NT2/D1 (cell line): ENCODE data around the gene LILRA6.
"Not testable (repeated sequence)": the region's sequence is repeated elsewhere in the genome, so short reads cannot be mapped to it uniquely, and the experiment has no call there.

ENCODE experiments used
- DNase-seq: peaks from one replicate; pipeline ENCODE4 v3.0.0-alpha.2; 2011; ENCODE audit warnings: low read depth, low spot score
- H3K27me3 ChIP-seq: 2 replicates; pipeline ENCODE4 v1.6.0; 2011; ENCODE audit warnings: mild to moderate bottlenecking; ENCODE audit not compliant: insufficient read length, insufficient read depth
- H3K36me3 ChIP-seq: 2 replicates; pipeline ENCODE4 v1.6.1; 2011; ENCODE audit warnings: mild to moderate bottlenecking, low read length, mixed read lengths; ENCODE audit not compliant: insufficient read depth, insufficient read length
- H3K4me1 ChIP-seq: 2 replicates; pipeline ENCODE4 v1.5.1; 2011; ENCODE audit not compliant: insufficient read depth, insufficient read length
- H3K4me3 ChIP-seq: 2 replicates; pipeline ENCODE4 v1.5.1; 2011; ENCODE audit warnings: low read depth; ENCODE audit not compliant: insufficient read length
- H3K9ac ChIP-seq: 2 replicates; pipeline ENCODE4 v1.6.0; 2011; ENCODE audit warnings: low read depth; ENCODE audit not compliant: insufficient read length
- H3K9me3 ChIP-seq: 2 replicates; pipeline ENCODE4 v1.5.1; 2011; ENCODE audit warnings: mild to moderate bottlenecking, low read length; ENCODE audit not compliant: insufficient read depth
- SUZ12 ChIP-seq: IDR thresholded peaks from 2 replicates; pipeline ENCODE4 v1.6.1; 2011; ENCODE audit not compliant: insufficient read length, insufficient read depth; ENCODE audit errors: extremely low read depth
- YY1 ChIP-seq: IDR thresholded peaks from 2 replicates; pipeline ENCODE4 v1.6.1; 2011; ENCODE audit not compliant: insufficient read length, insufficient read depth
- ZNF274 ChIP-seq: IDR thresholded peaks from 2 replicates; pipeline ENCODE4 v1.6.1; 2011; ENCODE audit warnings: mild to moderate bottlenecking, low read depth, low read length

LILRA6 gene

GRCh38 chr19:54279406-54279962 is 36.9 kb upstream of the LILRA6 start:
- Histone ChIP-seq H3K9ac (no peak overlapping the region), H3K4me3 (no peak overlapping the region), H3K9me3 (no peaks in the 10 kb centered on the region), H3K27me3 (peaks cover 8% of the 10 kb centered on the region), H3K4me1 (no peaks in the 10 kb centered on the region), H3K36me3 (no peaks in the 10 kb centered on the region)
- no peak for DNase-seq
- TF ChIP-seq SUZ12, result no peak
- no peak for TF ChIP-seq ZNF274
- TF ChIP-seq YY1, result no peak

DNA sequence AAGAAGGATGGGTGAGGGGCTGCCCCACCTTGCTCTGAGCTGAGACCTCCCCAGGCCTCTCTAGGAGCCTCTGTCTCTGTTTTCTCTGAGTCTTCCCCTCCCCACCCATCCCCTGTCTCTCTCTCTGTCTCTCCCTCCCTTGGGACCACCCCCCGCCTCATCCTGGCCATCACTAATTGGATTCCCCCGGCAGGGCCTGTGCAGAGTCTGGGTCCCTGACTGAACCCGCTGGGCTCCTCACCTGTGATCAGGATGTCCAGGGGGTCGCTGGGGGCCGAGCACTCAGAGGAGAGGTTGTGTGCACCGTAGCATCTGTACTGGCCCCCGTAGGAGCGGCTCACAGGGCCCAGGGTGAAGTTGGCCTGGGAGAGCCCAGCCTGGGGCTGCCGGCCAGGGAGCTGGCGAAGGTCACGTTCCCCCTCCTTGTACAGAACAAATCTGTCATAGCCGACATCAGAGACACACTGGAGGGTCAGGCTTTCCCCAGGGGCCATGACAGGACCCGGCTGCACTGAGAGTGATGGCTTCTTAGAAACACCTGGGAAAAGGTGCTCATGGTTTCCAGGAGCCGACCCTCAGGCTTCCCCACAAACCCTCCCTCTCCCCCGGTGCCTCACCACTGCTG is 36.1 kb upstream of the LILRA6 start:
- H3K4me1 ChIP-seq, H3K9me3 ChIP-seq, H3K4me3 ChIP-seq, H3K9ac ChIP-seq, DNase-seq, H3K36me3 ChIP-seq, H3K27me3 ChIP-seq: not testable (repeated sequence)

DNA sequence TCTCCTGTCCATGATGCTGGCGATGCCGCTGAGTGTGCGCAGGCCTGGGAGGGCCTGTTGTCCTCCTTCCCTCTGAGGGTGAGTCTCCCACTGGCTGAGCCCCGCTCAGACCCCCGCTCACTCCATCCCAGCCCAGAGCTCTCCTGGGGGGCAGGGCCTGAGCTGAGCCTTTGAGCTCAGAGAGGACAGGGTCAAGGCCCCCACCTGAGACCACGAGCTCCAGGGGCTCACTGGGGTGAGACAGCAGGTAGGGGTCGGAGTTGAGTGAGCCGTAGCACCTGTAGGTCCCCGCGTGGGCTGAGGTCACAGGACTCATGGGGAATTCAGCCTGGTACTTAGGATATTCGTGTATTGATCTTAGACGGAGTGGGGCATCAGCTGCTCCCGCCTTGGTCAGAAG is 35.5 kb upstream of the LILRA6 start:
- H3K4me3 ChIP-seq, H3K27me3 ChIP-seq: not testable (repeated sequence)

GRCh38 chr19:54277111-54277615 is 34.6 kb upstream of the LILRA6 start:
- H3K4me1 ChIP-seq, H3K36me3 ChIP-seq, H3K9me3 ChIP-seq, H3K9ac ChIP-seq, H3K27me3 ChIP-seq, H3K4me3 ChIP-seq, DNase-seq: not testable (repeated sequence)

More for the DNA sequence above, 35.5 kb upstream of the LILRA6 start:
- not testable (repeated sequence) for H3K4me1 ChIP-seq, H3K36me3 ChIP-seq, H3K9ac ChIP-seq, H3K9me3 ChIP-seq, DNase-seq

DNA sequence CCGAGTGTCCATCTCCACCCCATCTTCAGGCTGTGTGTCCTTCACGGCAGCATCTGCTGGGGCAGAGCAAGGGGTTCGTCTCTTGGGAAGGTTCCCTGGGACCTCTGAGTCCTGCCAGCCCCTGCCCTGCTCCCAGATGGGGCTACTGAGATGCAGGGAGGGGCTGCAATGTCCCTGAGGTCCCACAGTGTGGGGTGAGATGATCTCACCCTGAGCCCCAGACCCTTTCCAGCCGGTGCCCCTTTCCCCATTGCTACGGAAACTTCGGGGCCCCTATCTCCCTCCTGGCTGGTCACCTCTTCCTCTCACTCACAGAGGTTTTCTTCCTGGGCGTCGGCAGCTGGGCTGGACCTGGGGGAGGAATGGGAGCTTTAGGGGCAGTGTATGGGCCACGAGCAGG is 33.4 kb upstream of the LILRA6 start:
- Histone ChIP-seq H3K9me3 (no peaks in the 10 kb centered on the region), H3K9ac (no peak overlapping the region), H3K4me3 (no peak overlapping the region), H3K27me3 (no peaks in the 10 kb centered on the region), H3K4me1 (no peaks in the 10 kb centered on the region), H3K36me3 (no peaks in the 10 kb centered on the region)
- DNase-seq, result no peak
- TF ChIP-seq SUZ12 (no peak), YY1 (no peak), ZNF274 (no peak)

GRCh38 chr19:54274516-54274915 is 31.9 kb upstream of the LILRA6 start:
- H3K9me3 ChIP-seq, DNase-seq, H3K4me3 ChIP-seq, H3K4me1 ChIP-seq, H3K36me3 ChIP-seq, H3K9ac ChIP-seq, H3K27me3 ChIP-seq: not testable (repeated sequence)

- Histone ChIP-seq H3K4me1 (no peaks in the 10 kb centered on the region), H3K9me3 (no peaks in the 10 kb centered on the region), H3K27me3 (no peaks in the 10 kb centered on the region), H3K9ac (no peak overlapping the region), H3K36me3 (no peaks in the 10 kb centered on the region), H3K4me3 (no peak overlapping the region)
- TF ChIP-seq ZNF274 (no peak), SUZ12 (no peak), YY1 (no peak)
- no peak for DNase-seq
Observed at GRCh38 chr19:54273821-54274220, 31.2 kb upstream of the LILRA6 start.

DNA sequence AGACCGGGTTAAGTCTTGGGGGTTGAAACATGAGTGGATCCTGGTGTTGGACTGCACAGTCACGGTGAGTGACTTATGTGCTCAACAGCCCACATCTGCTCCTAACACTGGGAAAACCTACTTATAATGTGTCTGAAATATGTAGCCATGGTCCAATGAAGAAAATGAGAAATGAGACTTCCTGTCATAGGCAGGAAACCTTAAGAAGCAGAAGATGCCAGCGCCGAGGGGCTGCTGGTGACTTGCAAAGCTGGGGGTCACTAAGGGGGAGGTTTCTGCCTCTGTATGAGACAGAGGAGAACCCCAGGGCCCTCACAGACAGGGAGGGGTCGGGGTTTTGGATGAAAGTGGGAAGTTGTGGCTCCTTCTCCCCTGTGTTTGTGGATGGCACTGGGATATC is 29.6 kb upstream of the LILRA6 start:
- H3K36me3 ChIP-seq, H3K9me3 ChIP-seq, H3K4me1 ChIP-seq, H3K27me3 ChIP-seq, DNase-seq, H3K4me3 ChIP-seq, H3K9ac ChIP-seq: not testable (repeated sequence)

GRCh38 chr19:54271587-54271986 is 29.0 kb upstream of the LILRA6 start:
- not testable (repeated sequence) for H3K36me3 ChIP-seq, H3K9me3 ChIP-seq, DNase-seq, H3K9ac ChIP-seq, H3K4me3 ChIP-seq, H3K4me1 ChIP-seq, H3K27me3 ChIP-seq
